ENCODE results near the gene TGFA.

TGFA gene

DNA sequence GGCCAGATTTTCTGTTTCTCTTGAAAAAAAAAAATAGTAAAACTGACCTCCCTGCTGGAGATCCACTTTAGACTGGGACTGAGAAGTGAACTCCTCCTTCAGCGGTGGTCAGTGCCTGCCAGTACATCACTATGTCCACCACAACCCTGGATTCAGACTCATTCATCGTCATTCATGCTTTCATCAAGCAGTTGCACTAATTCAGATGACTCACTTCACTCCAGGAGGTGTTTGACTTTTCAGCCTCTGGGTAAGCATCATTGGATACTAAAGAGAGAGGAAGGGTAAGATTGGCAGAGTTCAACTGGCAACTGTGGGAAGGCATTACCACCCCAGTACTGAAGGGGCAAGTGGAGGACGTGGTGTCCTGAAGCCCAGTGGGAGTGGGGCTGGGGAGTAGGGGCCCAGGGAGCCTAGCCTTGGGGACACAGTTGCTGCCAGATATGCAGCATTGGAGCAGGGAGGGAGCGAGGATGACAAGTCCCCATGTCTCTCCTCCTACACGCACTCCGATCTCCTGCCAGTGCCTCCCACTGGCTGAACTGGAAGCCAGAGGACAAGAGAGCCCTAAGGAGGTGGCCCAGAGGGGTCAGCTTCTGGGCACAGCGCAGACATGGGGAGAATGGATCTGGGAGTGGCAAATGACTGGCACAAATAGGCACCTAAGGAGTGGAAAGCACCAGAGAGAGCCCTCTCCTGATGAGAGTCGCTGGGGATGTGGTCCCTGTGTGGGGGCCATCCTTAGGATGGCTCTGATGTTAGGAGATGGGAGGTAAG lies 111.1 kb downstream of the TGFA start:
- TF ChIP-seq, protein P1, sequence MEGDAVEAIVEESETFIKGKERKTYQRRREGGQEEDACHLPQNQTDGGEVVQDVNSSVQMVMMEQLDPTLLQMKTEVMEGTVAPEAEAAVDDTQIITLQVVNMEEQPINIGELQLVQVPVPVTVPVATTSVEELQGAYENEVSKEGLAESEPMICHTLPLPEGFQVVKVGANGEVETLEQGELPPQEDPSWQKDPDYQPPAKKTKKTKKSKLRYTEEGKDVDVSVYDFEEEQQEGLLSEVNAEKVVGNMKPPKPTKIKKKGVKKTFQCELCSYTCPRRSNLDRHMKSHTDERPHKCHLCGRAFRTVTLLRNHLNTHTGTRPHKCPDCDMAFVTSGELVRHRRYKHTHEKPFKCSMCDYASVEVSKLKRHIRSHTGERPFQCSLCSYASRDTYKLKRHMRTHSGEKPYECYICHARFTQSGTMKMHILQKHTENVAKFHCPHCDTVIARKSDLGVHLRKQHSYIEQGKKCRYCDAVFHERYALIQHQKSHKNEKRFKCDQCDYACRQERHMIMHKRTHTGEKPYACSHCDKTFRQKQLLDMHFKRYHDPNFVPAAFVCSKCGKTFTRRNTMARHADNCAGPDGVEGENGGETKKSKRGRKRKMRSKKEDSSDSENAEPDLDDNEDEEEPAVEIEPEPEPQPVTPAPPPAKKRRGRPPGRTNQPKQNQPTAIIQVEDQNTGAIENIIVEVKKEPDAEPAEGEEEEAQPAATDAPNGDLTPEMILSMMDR (IDR thresholded peaks at IDR 0.05; ENCODE audit: low read depth, low read length) = no peak
- H3K4me3 ChIP-seq (ENCODE audit: low read depth, low read length) = no peak overlapping the region

DNA sequence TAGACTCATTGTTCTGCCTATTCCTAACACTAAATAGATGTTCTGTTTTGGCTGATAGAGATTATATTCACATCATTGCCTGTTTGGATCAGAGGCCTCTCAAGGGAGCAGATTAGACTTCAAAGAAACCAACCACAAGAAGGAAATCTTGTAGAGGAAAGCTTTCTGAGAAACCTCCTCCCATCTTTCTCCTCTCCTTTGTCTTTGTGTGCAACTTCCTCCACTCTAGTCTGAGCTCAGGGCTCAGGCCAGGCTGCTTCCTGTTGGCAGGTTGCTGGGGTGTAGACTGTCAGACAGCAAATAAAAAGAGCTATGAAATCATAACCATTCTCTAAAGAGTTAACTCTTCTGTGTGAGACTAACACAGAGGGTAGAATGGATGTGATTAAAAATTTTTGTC lies 113.0 kb downstream of the TGFA start:
- no peak overlapping the region for H3K4me3 ChIP-seq (ENCODE audit: low read depth, low read length)
- TF ChIP-seq, protein P1 (IDR thresholded peaks at IDR 0.05; ENCODE audit: low read depth, low read length) = no peak

GRCh38 chr2:70435138-70435537 lies 118.5 kb downstream of the TGFA start:
- TF ChIP-seq, protein P1 (IDR thresholded peaks at IDR 0.05; ENCODE audit: low read depth, low read length) = no peak

DNA sequence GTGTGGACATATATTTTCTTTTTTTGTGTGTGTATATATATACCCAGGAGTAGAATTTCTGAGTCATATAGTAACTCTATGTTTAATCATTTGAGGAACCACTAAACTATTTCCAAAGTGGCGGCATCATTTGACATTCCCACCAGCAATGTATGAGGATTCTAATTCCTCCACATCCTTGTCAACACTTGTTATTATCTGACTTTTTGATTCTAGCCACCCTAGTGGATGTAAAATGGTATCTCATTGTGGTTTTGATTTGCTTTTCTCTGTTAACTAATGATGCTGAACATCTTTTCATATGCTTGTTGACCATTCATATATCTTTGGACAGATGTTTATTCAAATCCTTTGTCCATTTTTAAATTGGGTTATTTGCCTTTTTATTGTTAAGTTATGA lies 120.3 kb downstream of the TGFA start:
- no peak overlapping the region for H3K4me3 ChIP-seq (ENCODE audit: low read depth, low read length)
- TF ChIP-seq, protein P1 (IDR thresholded peaks at IDR 0.05; ENCODE audit: low read depth, low read length) = no peak

More at GRCh38 chr2:70435138-70435537, 118.5 kb downstream of the TGFA start:
- no peak overlapping the region for H3K4me3 ChIP-seq (ENCODE audit: low read depth, low read length)

GRCh38 chr2:70431716-70432347 lies 121.8 kb downstream of the TGFA start:
- H3K4me3 ChIP-seq (ENCODE audit: low read depth, low read length) = no peak overlapping the region
- TF ChIP-seq, protein P1 (IDR thresholded peaks at IDR 0.05; ENCODE audit: low read depth, low read length) = no peak

DNA sequence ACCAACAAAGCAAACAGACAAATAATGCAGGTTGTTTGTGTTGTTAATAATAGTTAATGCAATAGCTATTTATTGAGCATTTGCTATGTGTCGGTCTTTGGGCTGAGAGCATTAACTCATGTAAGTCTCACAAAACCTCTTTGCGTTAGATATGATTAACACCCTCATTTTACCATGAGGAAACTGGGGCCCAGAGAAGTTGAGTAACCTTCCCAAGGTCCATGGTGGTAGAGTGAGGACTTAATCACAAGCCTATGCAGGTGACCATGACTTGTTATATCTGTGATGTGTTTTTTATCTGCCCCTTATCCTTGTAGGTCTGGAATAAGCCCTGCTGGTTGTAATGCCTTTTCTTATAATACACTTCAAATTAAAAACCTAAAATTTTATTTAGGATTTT lies 127.3 kb downstream of the TGFA start:
- TF ChIP-seq, protein P1 (IDR thresholded peaks at IDR 0.05; ENCODE audit: low read depth, low read length) = no peak

GRCh38 chr2:70425682-70426301 lies 127.8 kb downstream of the TGFA start:
- TF ChIP-seq, protein P1 (IDR thresholded peaks at IDR 0.05; ENCODE audit: low read depth, low read length) = no peak
- no peak overlapping the region for H3K4me3 ChIP-seq (ENCODE audit: low read depth, low read length)

More for the DNA sequence above, 127.3 kb downstream of the TGFA start:
- no peak overlapping the region for H3K4me3 ChIP-seq (ENCODE audit: low read depth, low read length)
